ENCODE data around the gene NLRC5.
A peak's percentile ranks its signal among the peaks of the same experiment; 100 is the strongest.
"Not testable (repeated sequence)": the region's sequence is repeated elsewhere in the genome, so short reads cannot be mapped to it uniquely, and the experiment has no call there.

The NLRC5 gene

GRCh38 chr16:57084996-57085395 lies 95.6 kb downstream of the NLRC5 start:
- no peak for DNase-seq

GRCh38 chr16:57087003-57087402 lies 97.6 kb downstream of the NLRC5 start:
- no peak for DNase-seq

GRCh38 chr16:57089406-57089805 lies 100.0 kb downstream of the NLRC5 start:
- DNase-seq, result peak; percentile 25

- no peak for DNase-seq
These were observed 102.0 kb downstream of the NLRC5 start for GRCh38 chr16:57091200-57091974.

GRCh38 chr16:57091975-57092785 lies 102.8 kb downstream of the NLRC5 start, which contains the start of gene CPNE2:
Gene CPNE2 (plus strand): TSS chr16:57092583. CDS start chr16:57110743, 18,160 bp downstream.
- DNase-seq, result no peak

GRCh38 chr16:57092786-57093411 lies 103.5 kb downstream of the NLRC5 start:
- DNase-seq, result no peak

GRCh38 chr16:57093666-57094564 lies 104.6 kb downstream of the NLRC5 start:
- DNase-seq, result no peak

GRCh38 chr16:57094911-57095310 lies 105.6 kb downstream of the NLRC5 start:
- DNase-seq, result no peak

- no peak for DNase-seq
These were observed 106.8 kb downstream of the NLRC5 start for GRCh38 chr16:57096192-57096591.

GRCh38 chr16:57096793-57097192 lies 107.4 kb downstream of the NLRC5 start:
- no peak for DNase-seq

GRCh38 chr16:57098188-57098841 lies 109.0 kb downstream of the NLRC5 start:
- no peak for DNase-seq

GRCh38 chr16:57099965-57100364 lies 110.6 kb downstream of the NLRC5 start:
- DNase-seq, result not testable (repeated sequence)

- no peak for DNase-seq
These were observed 111.1 kb downstream of the NLRC5 start for GRCh38 chr16:57100445-57100844.

GRCh38 chr16:57102888-57103851 lies 113.8 kb downstream of the NLRC5 start:
- no peak for DNase-seq

- DNase-seq, result no peak
These were observed 115.3 kb downstream of the NLRC5 start for GRCh38 chr16:57104706-57105105.

GRCh38 chr16:57105184-57105583 lies 115.8 kb downstream of the NLRC5 start:
- no peak for DNase-seq

GRCh38 chr16:57106767-57107166 lies 117.4 kb downstream of the NLRC5 start:
- no peak for DNase-seq

- no peak for DNase-seq
These were observed 118.1 kb downstream of the NLRC5 start for GRCh38 chr16:57107321-57107922.

- no peak for DNase-seq
These were observed 119.1 kb downstream of the NLRC5 start for GRCh38 chr16:57108432-57108831.

Data from NCI-H524 treated with DMSO at 0.1 percent for 48 hours (cell line).